Pancreas (tissue), 10 donors: ENCODE measurements around the gene GRID1. TPM values are rescaled to one million over a fixed set of nuclear protein-coding genes. Genes with fewer than 3 reads are reported as not detected.

Source experiments
- ATAC-seq, 4 donors: fragments of 200-7000 bp; cut with Tn5 transposase; one replicate each; pipeline versions ENCODE4 v1.8.0 to v1.9.1; 2020; ENCODE audit warnings: mild to moderate bottlenecking in 4 of 4, moderate library complexity in 4 of 4
- DNase-seq, 6 donors: peaks; one replicate each; pipeline ENCODE4 v3.0.0-alpha.2; 2020
- FAIRE-seq: peaks from 2 replicates; lab custom pipeline; 2012; peaks lifted over from hg19 to GRCh38; lab: Jason Lieb, UNC
- H3K27ac ChIP-seq, 4 donors: fragments of 200-600 bp; sonication (generic); 1 replicate in 3 of 4; 2 replicates in 1 of 4; pipeline versions ENCODE4 v1.5.0 to v1.8.0; 2020
- H3K27me3 ChIP-seq, 4 donors: fragments of 200-600 bp; one replicate each; pipeline ENCODE4 v1.8.0; 2021
- H3K36me3 ChIP-seq, 3 donors: fragments of 200-600 bp; sonication (generic) in 1 of 3; one replicate each; pipeline versions ENCODE4 v1.5.0 to v1.8.0; 2020 to 2021
- H3K4me1 ChIP-seq, 3 donors: fragments of 200-600 bp; one replicate each; pipeline ENCODE4 v1.8.0; 2021
- H3K4me3 ChIP-seq, 4 donors: fragments of 200-600 bp; sonication (generic) in 2 of 4; one replicate each; pipeline versions ENCODE4 v1.5.0 to v1.8.0; 2020 to 2021
- H3K9me3 ChIP-seq, 4 donors: fragments of 200-600 bp; one replicate each; pipeline ENCODE4 v1.8.0; 2021
- WGBS, 2 donors: extraction: QIAGEN DNeasy Blood & Tissue Kit; methylation state at CpG; one replicate each; pipeline ENCODE4 v1.1.7; 2013; 5-methylcytosine and 5-hydroxymethylcytosine counted together
- intact Hi-C, 3 donors: fragments of 100-400 bp; cut with DNase I; formaldehyde crosslinking; loops; one replicate each; pipeline versions ENCODE4 v1.11.1 to v1.14.2; 2022
- polyA plus RNA-seq, 2 donors: library from polyadenylated mRNA; stranded (reverse); fragments of 200-250 nt; gene quantifications; one replicate each; pipeline ENCODE4 v1.2.3, GENCODE V29; 2013
- total RNA-seq, 6 donors: library from RNA; stranded (reverse); fragmentation: NEBNext Ultra II Directional in 4 of 6; extraction: Animal tissue kit (Norgen Biotek cat#: 25700) in 4 of 6; gene quantifications; one replicate each; pipeline versions ENCODE4 v1.2.1 to v1.2.4, GENCODE V29; 2021 to 2023
- TF ChIP-seq, protein P1 (sequence below), 4 donors: fragments of 200-600 bp; sonication (generic) in 3 of 4; IDR thresholded peaks; one replicate each; pipeline versions ENCODE4 v1.5.0 to v1.8.0; 2021; ENCODE audit warnings: antibody characterized with exemption in 4 of 4
- donor health status: healthy with polysubstance abuse.
- donor health status: DM: no; HTN: no; CAD: no; lungs with moderate emphysema.
- donor health status: DM: no; HTN: no; CAD: no.
- donor health status: control.
- donor health status: control.
- donor health status: Bipolar disorder and iron deficiency.
- donor health status: DM: yes; HTN: yes; CAD: no.
- donor health status: DM: no; HTN: no; CAD: no.
- donor health status: DM: no; HTN: no; CAD: no.
- donor health status: DM: yes; HTN: yes; CAD: no.

The GRID1 gene
- total and polyA plus RNA-seq, 8 donors: 0.05 to 1.5 (median 0.91) TPM

DNA sequence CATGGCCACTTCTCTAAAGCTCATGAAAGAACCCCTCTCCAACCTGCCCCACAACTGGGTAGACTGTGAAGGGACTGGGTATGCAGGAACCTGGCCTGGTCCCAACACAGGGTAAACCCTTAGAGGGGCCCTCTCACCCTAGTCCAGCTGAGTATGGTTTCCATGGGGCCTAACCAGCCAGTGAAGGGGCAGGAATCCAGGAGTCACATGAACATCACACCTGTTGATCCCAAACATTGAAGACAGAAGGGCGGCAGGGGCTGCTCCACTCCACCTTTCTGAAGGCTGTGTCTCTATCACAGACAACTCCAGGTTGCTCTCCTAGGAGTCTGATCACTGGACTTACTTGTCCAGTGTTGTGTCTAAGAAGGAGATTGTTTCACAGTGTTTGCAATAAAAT, 30.8 kb downstream of the GRID1 start:
- intact Hi-C loops: no loop called here
- Histone ChIP-seq H3K9me3 (no peaks in the 10 kb centered on the region), H3K27ac (no peak overlapping the region), H3K27me3 (no peaks in the 10 kb centered on the region), H3K4me3 (no peak overlapping the region), H3K36me3 (no peaks in the 10 kb centered on the region), H3K4me1 (no peaks in the 10 kb centered on the region)
- TF ChIP-seq, protein P1, sequence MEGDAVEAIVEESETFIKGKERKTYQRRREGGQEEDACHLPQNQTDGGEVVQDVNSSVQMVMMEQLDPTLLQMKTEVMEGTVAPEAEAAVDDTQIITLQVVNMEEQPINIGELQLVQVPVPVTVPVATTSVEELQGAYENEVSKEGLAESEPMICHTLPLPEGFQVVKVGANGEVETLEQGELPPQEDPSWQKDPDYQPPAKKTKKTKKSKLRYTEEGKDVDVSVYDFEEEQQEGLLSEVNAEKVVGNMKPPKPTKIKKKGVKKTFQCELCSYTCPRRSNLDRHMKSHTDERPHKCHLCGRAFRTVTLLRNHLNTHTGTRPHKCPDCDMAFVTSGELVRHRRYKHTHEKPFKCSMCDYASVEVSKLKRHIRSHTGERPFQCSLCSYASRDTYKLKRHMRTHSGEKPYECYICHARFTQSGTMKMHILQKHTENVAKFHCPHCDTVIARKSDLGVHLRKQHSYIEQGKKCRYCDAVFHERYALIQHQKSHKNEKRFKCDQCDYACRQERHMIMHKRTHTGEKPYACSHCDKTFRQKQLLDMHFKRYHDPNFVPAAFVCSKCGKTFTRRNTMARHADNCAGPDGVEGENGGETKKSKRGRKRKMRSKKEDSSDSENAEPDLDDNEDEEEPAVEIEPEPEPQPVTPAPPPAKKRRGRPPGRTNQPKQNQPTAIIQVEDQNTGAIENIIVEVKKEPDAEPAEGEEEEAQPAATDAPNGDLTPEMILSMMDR (IDR thresholded peaks at IDR 0.05): no peak
- DNase-seq (no peak), FAIRE-seq (no peak), ATAC-seq (no peak)
- WGBS, 2 donors: 81 to 90% methylated on average over 1 of the region's 1 CpG

DNA sequence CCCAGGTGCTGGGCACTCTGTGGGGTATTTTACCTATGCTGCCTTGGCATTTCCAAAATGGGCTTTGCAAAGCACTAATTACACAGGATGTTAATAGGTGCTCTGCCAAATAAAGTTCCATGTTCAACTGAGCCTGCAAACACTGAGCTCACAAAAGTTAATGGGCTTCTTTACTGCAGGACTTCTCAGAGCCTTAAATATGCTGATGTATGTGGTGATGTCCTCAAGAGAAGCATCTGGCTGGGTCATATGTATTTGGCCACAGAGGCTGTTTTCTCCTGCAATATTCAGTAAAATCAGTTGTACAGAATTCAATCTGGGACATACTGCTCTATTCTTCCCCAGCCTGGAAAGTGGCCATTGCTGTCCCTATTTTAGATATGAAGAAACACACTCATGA, 31.3 kb downstream of the GRID1 start:
- Histone ChIP-seq H3K4me1 (no peaks in the 10 kb centered on the region), H3K27me3 (no peaks in the 10 kb centered on the region), H3K27ac (no peak overlapping the region), H3K4me3 (no peak overlapping the region), H3K36me3 (no peaks in the 10 kb centered on the region), H3K9me3 (no peaks in the 10 kb centered on the region)
- ATAC-seq (no peak), DNase-seq (no peak), FAIRE-seq (no peak)
- TF ChIP-seq, protein P1 (IDR thresholded peaks at IDR 0.05): no peak
- intact Hi-C loops: no loop called here

DNA sequence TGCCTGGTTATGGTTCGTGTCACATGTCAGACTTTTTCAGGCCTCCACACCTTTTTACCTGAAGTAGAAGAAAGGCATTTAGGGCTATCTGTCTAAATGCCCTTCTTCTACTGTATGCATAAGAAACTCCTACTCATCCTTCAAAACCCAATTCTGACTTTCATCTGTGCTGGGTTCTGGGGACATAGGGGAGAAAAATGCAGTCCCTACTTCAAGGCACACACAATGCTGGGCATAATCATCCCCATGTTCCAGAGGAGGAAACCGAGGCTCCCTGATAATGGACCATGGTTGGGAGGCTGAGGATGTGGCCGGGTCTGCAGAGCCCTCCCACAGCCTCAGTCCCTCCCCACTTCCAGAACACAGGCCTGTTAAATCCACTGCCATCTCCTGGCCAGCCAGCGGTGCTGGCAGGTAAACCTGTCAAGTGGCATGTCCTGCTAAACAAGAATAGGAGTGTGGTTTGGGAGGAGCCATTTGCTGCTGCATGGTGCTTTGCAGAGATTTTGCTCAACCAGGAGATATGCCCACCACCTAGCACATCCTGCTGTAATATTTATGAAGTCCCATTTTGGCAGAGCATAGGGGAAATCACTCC, 32.0 kb downstream of the GRID1 start:
- Histone ChIP-seq H3K9me3 (no peaks in the 10 kb centered on the region), H3K4me1 (no peaks in the 10 kb centered on the region), H3K27me3 (no peaks in the 10 kb centered on the region), H3K36me3 (no peaks in the 10 kb centered on the region), H3K27ac (no peak overlapping the region), H3K4me3 (no peak overlapping the region)
- whole genome bisulfite sequencing, 2 donors: 52 to 55% methylated on average over 4 of the region's 4 CpGs
- TF ChIP-seq, protein P1 (IDR thresholded peaks at IDR 0.05): no peak
- ATAC-seq: no peak
- no peak for FAIRE-seq
- DNase-seq: peak in 1 of 6 donors; percentile 10
- intact Hi-C loops: no loop called here

DNA sequence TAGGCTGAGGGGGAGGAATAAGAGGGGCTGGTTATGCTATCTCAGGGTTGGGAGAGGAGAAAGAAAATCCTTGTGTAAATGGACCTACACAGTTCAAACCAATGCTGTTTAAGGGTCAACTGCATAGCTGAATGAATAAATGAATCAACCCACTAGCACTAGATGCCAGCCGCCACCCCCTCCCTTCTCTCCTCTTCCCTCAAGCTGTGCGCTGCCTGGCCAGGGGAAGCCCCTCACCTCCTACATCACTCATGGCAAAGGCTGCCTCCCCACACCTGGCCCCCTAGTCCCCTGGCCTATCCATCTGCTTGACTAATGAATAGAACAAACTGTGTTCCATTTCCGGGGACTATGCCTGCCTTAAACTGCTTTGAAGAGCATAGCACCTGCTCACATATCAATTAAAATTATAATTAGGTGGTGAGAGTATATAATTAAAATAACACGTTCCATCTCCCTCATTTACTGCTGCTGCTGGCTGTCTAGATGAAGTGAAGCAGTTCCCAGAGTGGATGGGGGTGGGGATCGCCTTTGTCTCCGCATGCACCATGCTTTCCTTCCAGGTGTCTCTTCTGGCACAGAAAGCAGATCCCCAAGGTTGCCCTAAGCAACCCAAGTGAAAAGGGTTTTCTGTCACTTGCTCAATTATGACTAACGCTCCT, 32.6 kb downstream of the GRID1 start:
- Histone ChIP-seq H3K27ac (no peak overlapping the region), H3K36me3 (no peaks in the 10 kb centered on the region), H3K27me3 (no peaks in the 10 kb centered on the region), H3K4me3 (no peak overlapping the region), H3K9me3 (no peaks in the 10 kb centered on the region), H3K4me1 (no peaks in the 10 kb centered on the region)
- 70 to 73% methylated on average over 7 of the region's 7 CpGs for WGBS, 2 donors
- DNase-seq: peak in 1 of 6 donors; percentile 8
- TF ChIP-seq, protein P1 (IDR thresholded peaks at IDR 0.05): no peak
- FAIRE-seq: no peak
- ATAC-seq: no peak
- intact Hi-C loops: no loop called here

DNA sequence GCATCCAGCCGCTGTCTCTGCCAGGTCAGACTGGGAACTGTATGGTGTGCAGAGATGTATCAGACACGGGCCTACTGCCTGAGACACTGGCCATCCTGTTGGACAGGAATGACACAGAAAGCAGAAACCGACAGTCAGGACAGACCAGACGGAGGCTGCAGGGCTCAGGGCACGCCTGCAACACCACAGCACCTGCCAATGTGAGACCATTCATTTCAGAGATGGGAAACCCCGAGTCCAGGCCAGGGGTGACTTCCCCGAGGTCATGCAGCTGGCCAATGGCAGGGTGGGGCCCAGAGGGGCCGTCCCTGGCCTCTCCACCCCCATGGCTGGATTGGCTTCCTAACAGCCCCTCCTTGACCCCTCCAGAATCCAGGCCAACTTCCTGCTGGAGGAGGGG, 34.7 kb downstream of the GRID1 start:
- H3K36me3 ChIP-seq: no peaks in the 10 kb centered on the region
- no peak overlapping the region for H3K27ac ChIP-seq
- TF ChIP-seq, protein P1 (IDR thresholded peaks at IDR 0.05): no peak
- H3K4me3 ChIP-seq: no peak overlapping the region
- ATAC-seq: no peak
- H3K9me3 ChIP-seq: no peaks in the 10 kb centered on the region
- no peaks in the 10 kb centered on the region for H3K4me1 ChIP-seq
- no peak for FAIRE-seq
- DNase-seq: no peak
- no peaks in the 10 kb centered on the region for H3K27me3 ChIP-seq
- WGBS, 2 donors: 45 to 47% methylated on average over 8 of the region's 8 CpGs
- intact Hi-C loops: no loop called here
